Gastrocnemius medialis (tissue), 4 donors: ENCODE measurements around the gene ABCB8.

Experiments used
- POLR2A ChIP-seq, 2 donors: fragments of 450-650 bp; IDR thresholded peaks; one replicate each; pipeline ENCODE4 v1.6.1; 2017; ENCODE audit warnings: antibody characterized with exemption in 2 of 2, mild to moderate bottlenecking in 2 of 2, moderate library complexity in 2 of 2
- TF ChIP-seq, protein P1 (sequence below), 5 experiments: fragments of 450-650 bp in 3 of 5; fragments of 200-600 bp in 2 of 5; sonication (generic) in 2 of 5; IDR thresholded peaks in 4 of 5; conservative IDR thresholded peaks in 1 of 5; 1 replicate in 4 of 5; 2 replicates in 1 of 5; pipeline ENCODE4 v1.5.1; 2016 to 2019; ENCODE audit warnings: antibody characterized with exemption in 5 of 5, mild to moderate bottlenecking in 3 of 5, moderate library complexity in 3 of 5

DNA sequence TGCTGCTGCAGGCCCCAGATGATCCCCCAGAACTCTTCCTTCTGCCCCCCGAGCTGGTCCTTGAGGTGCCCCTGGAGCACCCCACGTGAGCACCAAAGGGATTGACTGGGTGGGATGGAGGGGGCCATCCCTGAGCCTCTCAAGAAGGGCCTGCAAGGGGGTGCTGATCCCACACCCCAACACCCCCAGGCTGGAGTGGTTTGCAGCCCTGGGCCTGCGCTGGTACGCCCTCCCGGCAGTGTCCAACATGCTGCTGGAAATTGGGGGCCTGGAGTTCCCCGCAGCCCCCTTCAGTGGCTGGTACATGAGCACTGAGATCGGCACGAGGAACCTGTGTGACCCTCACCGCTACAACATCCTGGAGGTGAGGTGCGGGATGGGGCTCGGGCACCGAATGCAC is 29.2 kb upstream of the ABCB8 start:
- TF ChIP-seq, protein P1, sequence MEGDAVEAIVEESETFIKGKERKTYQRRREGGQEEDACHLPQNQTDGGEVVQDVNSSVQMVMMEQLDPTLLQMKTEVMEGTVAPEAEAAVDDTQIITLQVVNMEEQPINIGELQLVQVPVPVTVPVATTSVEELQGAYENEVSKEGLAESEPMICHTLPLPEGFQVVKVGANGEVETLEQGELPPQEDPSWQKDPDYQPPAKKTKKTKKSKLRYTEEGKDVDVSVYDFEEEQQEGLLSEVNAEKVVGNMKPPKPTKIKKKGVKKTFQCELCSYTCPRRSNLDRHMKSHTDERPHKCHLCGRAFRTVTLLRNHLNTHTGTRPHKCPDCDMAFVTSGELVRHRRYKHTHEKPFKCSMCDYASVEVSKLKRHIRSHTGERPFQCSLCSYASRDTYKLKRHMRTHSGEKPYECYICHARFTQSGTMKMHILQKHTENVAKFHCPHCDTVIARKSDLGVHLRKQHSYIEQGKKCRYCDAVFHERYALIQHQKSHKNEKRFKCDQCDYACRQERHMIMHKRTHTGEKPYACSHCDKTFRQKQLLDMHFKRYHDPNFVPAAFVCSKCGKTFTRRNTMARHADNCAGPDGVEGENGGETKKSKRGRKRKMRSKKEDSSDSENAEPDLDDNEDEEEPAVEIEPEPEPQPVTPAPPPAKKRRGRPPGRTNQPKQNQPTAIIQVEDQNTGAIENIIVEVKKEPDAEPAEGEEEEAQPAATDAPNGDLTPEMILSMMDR (IDR thresholded peaks at IDR 0.05 in 4 of 5, conservative IDR thresholded peaks at IDR 0.05 in 1 of 5): no peak
- no peak for TF ChIP-seq POLR2A (IDR thresholded peaks at IDR 0.05)
